Osteocyte (in vitro differentiated cells): ENCODE measurements around the gene PLPPR3. TPM values are rescaled to one million over a fixed set of nuclear protein-coding genes. Genes with fewer than 3 reads are reported as not detected.

ENCODE experiments used
- DNase-seq: peaks from one replicate; pipeline ENCODE4 v3.0.0; 2021; ENCODE audit warnings: mixed read lengths; ENCODE audit not compliant: unreplicated experiment; ENCODE audit errors: extremely low spot score
- H3K27ac Mint-ChIP-seq: one replicate; pipeline ENCODE4 v1.8.0; 2021; ENCODE audit warnings: mild to moderate bottlenecking, mixed read lengths; ENCODE audit not compliant: unreplicated experiment
- H3K27me3 Mint-ChIP-seq: one replicate; pipeline ENCODE4 v1.8.0; 2021; ENCODE audit warnings: mixed read lengths; ENCODE audit not compliant: unreplicated experiment
- H3K36me3 Mint-ChIP-seq: one replicate; pipeline ENCODE4 v1.8.0; 2021; ENCODE audit warnings: mixed read lengths; ENCODE audit not compliant: unreplicated experiment
- H3K4me1 Mint-ChIP-seq: one replicate; pipeline ENCODE4 v1.8.0; 2021; ENCODE audit warnings: mixed read lengths; ENCODE audit not compliant: unreplicated experiment
- H3K4me3 Mint-ChIP-seq: one replicate; pipeline ENCODE4 v1.8.0; 2021; ENCODE audit warnings: mild to moderate bottlenecking, moderate library complexity, mixed read lengths; ENCODE audit not compliant: unreplicated experiment
- H3K9me3 Mint-ChIP-seq: one replicate; pipeline ENCODE4 v1.8.0; 2021; ENCODE audit warnings: mixed read lengths; ENCODE audit not compliant: unreplicated experiment
- CTCF ChIP-seq: fragments of 200-600 bp; sonication (generic); IDR thresholded peaks from 2 replicates; pipeline ENCODE4 v1.5.0; 2021; ENCODE audit warnings: antibody characterized with exemption, mild to moderate bottlenecking, moderate library complexity
- total RNA-seq: library from RNA; stranded (reverse); gene quantifications from 2 replicates; pipeline ENCODE4 v1.2.1, GENCODE V29; 2021

Gene PLPPR3
- total RNA-seq, 1 donor from 2014 or later, result 18.2 TPM

- peak; percentile 84 for DNase-seq
- Mint-ChIP-seq H3K36me3 (peaks cover 27% of the 10 kb centered on the region), H3K27ac (no peak overlapping the region), H3K27me3 (no peaks in the 10 kb centered on the region), H3K4me3 (no peak overlapping the region), H3K9me3 (no peaks in the 10 kb centered on the region), H3K4me1 (peaks cover 6% of the 10 kb centered on the region)
- TF ChIP-seq CTCF, result no peak
Measured at GRCh38 chr19:810883-811489, 10.8 kb downstream of the PLPPR3 start.

GRCh38 chr19:810077-810855 is 11.5 kb downstream of the PLPPR3 start:
- Mint-ChIP-seq H3K4me3 (no peak overlapping the region), H3K27ac (no peak overlapping the region), H3K4me1 (peaks cover 6% of the 10 kb centered on the region), H3K36me3 (peaks cover 27% of the 10 kb centered on the region), H3K27me3 (no peaks in the 10 kb centered on the region), H3K9me3 (no peaks in the 10 kb centered on the region)
- TF ChIP-seq CTCF, result no peak
- no peak for DNase-seq

DNA sequence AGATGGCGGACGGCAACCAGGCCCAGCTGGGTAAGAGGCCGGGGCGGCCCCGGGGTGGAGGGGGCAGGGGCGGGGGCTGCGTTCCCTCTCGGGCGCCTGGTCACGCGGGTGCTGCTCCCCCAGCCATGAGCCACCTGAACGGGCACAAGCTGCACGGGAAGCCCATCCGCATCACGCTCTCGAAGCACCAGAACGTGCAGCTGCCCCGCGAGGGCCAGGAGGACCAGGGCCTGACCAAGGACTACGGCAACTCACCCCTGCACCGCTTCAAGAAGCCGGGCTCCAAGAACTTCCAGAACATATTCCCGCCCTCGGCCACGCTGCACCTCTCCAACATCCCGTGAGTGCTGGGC is 13.4 kb downstream of the PLPPR3 start:
- Mint-ChIP-seq H3K4me1 (peaks cover 8% of the 10 kb centered on the region), H3K4me3 (no peak overlapping the region), H3K27ac (no peak overlapping the region), H3K36me3 (peaks cover 25% of the 10 kb centered on the region), H3K27me3 (no peaks in the 10 kb centered on the region), H3K9me3 (no peaks in the 10 kb centered on the region)
- DNase-seq, result no peak
- TF ChIP-seq CTCF, result no peak

GRCh38 chr19:807627-808422 is 13.9 kb downstream of the PLPPR3 start:
- DNase-seq, result no peak
- Mint-ChIP-seq H3K9me3 (no peaks in the 10 kb centered on the region), H3K36me3 (peaks cover 28% of the 10 kb centered on the region), H3K4me1 (peaks cover 14% of the 10 kb centered on the region), H3K27me3 (no peaks in the 10 kb centered on the region), H3K4me3 (no peak overlapping the region), H3K27ac (peak overlapping the region; percentile 43)
- no peak for TF ChIP-seq CTCF
